Endothelial cell of umbilical vein (primary cell): ENCODE results near the gene CNTD1. TPM values are rescaled to one million over a fixed set of nuclear protein-coding genes. Genes with fewer than 3 reads are reported as not detected.

ENCODE experiments used
- BruUV-seq: library from RNA; stranded (reverse); fragments of 400-500 nt; replicated peaks from 2 replicates; lab custom pipeline; 2021; lab: Mats Ljungman, UMichigan
- CTCF ChIA-PET: fragments of 300-600, 350-600 bp; sonication (Branson Sonifier 250); formaldehyde crosslinking; loops from one replicate; lab custom pipeline; 2021; ENCODE audit warnings: antibody characterized with exemption, inconsistent platforms; lab: Charles Lee
- POLR2A ChIA-PET: fragments of 300-600, 350-600 bp; sonication (Branson Sonifier 250); formaldehyde crosslinking; loops from one replicate; lab custom pipeline; 2021; ENCODE audit warnings: antibody characterized with exemption, inconsistent platforms; lab: Charles Lee
- DNase-seq: peaks from one replicate; pipeline ENCODE4 v3.0.0-alpha.2; 2011; ENCODE audit warnings: low read depth, low spot score
- FAIRE-seq: peaks from 2 replicates; lab custom pipeline; 2011; peaks lifted over from hg19 to GRCh38; lab: Jason Lieb, UNC
- H2AFZ ChIP-seq: 2 replicates; pipeline ENCODE4 v1.6.0; 2012; ENCODE audit warnings: low read depth, low read length, control low read depth, inconsistent platforms
- H3K27ac ChIP-seq: 2 replicates; pipeline ENCODE4 v1.5.1; 2011; ENCODE audit warnings: low read depth, mild to moderate bottlenecking, control low read depth, low read length, moderate library complexity; ENCODE audit not compliant: insufficient read depth
- H3K27me3 ChIP-seq, 2 experiments: 2 replicates each; pipeline versions ENCODE4 v1.6.0 to v1.6.1; 2011; ENCODE audit warnings: low read length in 2 of 2, mixed read lengths in 1 of 2; ENCODE audit not compliant: control insufficient read depth in 2 of 2, insufficient read depth in 2 of 2
- H3K36me3 ChIP-seq, 2 experiments: 2 replicates in 1 of 2; 3 replicates in 1 of 2; pipeline ENCODE4 v1.5.1; 2011; ENCODE audit warnings: low read length in 2 of 2, mild to moderate bottlenecking in 1 of 2, moderate library complexity in 1 of 2; ENCODE audit not compliant: control insufficient read depth in 2 of 2, insufficient read depth in 2 of 2; ENCODE audit errors: extremely low read depth in 1 of 2
- H3K4me1 ChIP-seq: 3 replicates; pipeline ENCODE4 v1.5.1; 2011; ENCODE audit warnings: mild to moderate bottlenecking, low read length; ENCODE audit not compliant: control insufficient read depth, insufficient read depth; ENCODE audit errors: extremely low read depth
- H3K4me2 ChIP-seq: 2 replicates; pipeline ENCODE4 v1.6.1; 2011; ENCODE audit warnings: low read length, control low read depth, mixed read lengths; ENCODE audit not compliant: insufficient read depth
- H3K4me3 ChIP-seq, 3 experiments: fragments of 200-600 bp in 1 of 3; sonication (generic), shearing (Covaris generic) in 1 of 3; replicated peaks in 1 of 3; 2 replicates each; pipeline ENCODE4 v1.5.1; 2011 to 2016; ENCODE audit warnings: control low read depth in 3 of 3, low read length in 3 of 3, mild to moderate bottlenecking in 2 of 3, inconsistent platforms in 1 of 3, low read depth in 1 of 3, moderate library complexity in 1 of 3; ENCODE audit not compliant: insufficient read depth in 1 of 3
- H3K79me2 ChIP-seq: 2 replicates; pipeline ENCODE4 v1.6.0; 2012; ENCODE audit warnings: low read length, inconsistent platforms; ENCODE audit not compliant: control insufficient read depth, insufficient read depth
- H3K9ac ChIP-seq: replicated peaks from 2 replicates; pipeline ENCODE3; 2011; ENCODE audit warnings: low read length, control low read depth; ENCODE audit not compliant: insufficient read depth; ENCODE audit errors: extremely low read depth
- H3K9me1 ChIP-seq: replicated peaks from 3 replicates; pipeline ENCODE4 v1.6.0; 2011; ENCODE audit warnings: mild to moderate bottlenecking, low read length; ENCODE audit not compliant: control insufficient read depth, insufficient read depth; ENCODE audit errors: extremely low read depth
- H3K9me3 ChIP-seq: replicated peaks from 2 replicates; pipeline ENCODE4 v1.5.1; 2012; ENCODE audit warnings: low read length, inconsistent platforms; ENCODE audit not compliant: control insufficient read depth, insufficient read depth
- H4K20me1 ChIP-seq: replicated peaks from 2 replicates; pipeline ENCODE3; 2011; ENCODE audit warnings: mild to moderate bottlenecking, low read length; ENCODE audit not compliant: control insufficient read depth, insufficient read depth; ENCODE audit errors: extremely low read depth
- CTCF ChIP-seq, 2 donors: IDR thresholded peaks; 1 replicate in 1 of 2; 2 replicates in 1 of 2; pipeline ENCODE4 v1.5.1; 2011; ENCODE audit warnings: low read length in 2 of 2, mild to moderate bottlenecking in 2 of 2, moderate library complexity in 2 of 2, control low read depth in 1 of 2, inconsistent platforms in 1 of 2, low read depth in 1 of 2; ENCODE audit not compliant: insufficient read depth in 1 of 2; ENCODE audit errors: extremely low read depth in 1 of 2
- EZH2 ChIP-seq: IDR thresholded peaks from 2 replicates; pipeline ENCODE4 v1.6.1; 2012; ENCODE audit warnings: borderline replicate concordance, low read depth, mild to moderate bottlenecking, moderate library complexity, low read length, inconsistent platforms; ENCODE audit not compliant: severe bottlenecking
- FOS ChIP-seq: IDR thresholded peaks from 2 replicates; pipeline ENCODE4 v1.6.1; 2011; ENCODE audit warnings: mild to moderate bottlenecking, low read length, moderate library complexity, borderline replicate concordance; ENCODE audit not compliant: insufficient read depth
- JUN ChIP-seq: IDR thresholded peaks from 2 replicates; pipeline ENCODE4 v1.6.1; 2011; ENCODE audit warnings: borderline replicate concordance, low read depth; ENCODE audit not compliant: insufficient read length, insufficient read depth
- MAX ChIP-seq: IDR thresholded peaks from 2 replicates; pipeline ENCODE4 v1.6.1; 2011; ENCODE audit not compliant: insufficient read depth, insufficient read length
- MYC ChIP-seq: IDR thresholded peaks from one replicate; pipeline ENCODE4 v1.6.1; 2011; ENCODE audit warnings: mild to moderate bottlenecking, low read depth, low read length
- POLR2A ChIP-seq: IDR thresholded peaks from 2 replicates; pipeline ENCODE4 v1.6.1; 2012; ENCODE audit warnings: low read depth, mild to moderate bottlenecking, control low read depth, low read length
- POLR2AphosphoS5 ChIP-seq: IDR thresholded peaks from 2 replicates; pipeline ENCODE4 v1.6.1; 2012; ENCODE audit warnings: low read depth, mild to moderate bottlenecking, control low read depth, low read length, moderate library complexity; ENCODE audit not compliant: insufficient read depth
- dilution Hi-C: fragments of 300-500 bp; cut with MboI; formaldehyde crosslinking; loops from one replicate; pipeline ENCODE4 v1.15.0; 2019; ENCODE audit warnings: low sequenced_read_pairs; ENCODE audit not compliant: extremely low pct_ligation_motif_present
- intact Hi-C: fragments of 100-400 bp; cut with micrococcal nuclease; formaldehyde crosslinking; loops from one replicate; pipeline ENCODE4 v1.10.0; 2022
- polyA plus RNA-seq, 4 experiments: library from polyadenylated mRNA; depleted of rRNA in 3 of 4; stranded (reverse) in 3 of 4; unstranded in 1 of 4; fragments of >200 nt; gene quantifications; 2 replicates each; pipeline versions ENCODE4 v1.2.1 to v1.2.3, GENCODE V29; 2011 to 2012; ENCODE audit warnings: missing spikeins in 1 of 4
- total RNA-seq: library from RNA; stranded (reverse); gene quantifications from 2 replicates; pipeline ENCODE4 v1.2.3, GENCODE V29; 2021

The CNTD1 gene
- total and polyA plus RNA-seq, 2 donors (not counting 3 experiments of a cell fraction or from before 2014, with no cell fraction given): not detected

GRCh38 chr17:42748908-42749798, 49.5 kb upstream of the CNTD1 start:
- Histone ChIP-seq H3K9me3 (no peaks in the 10 kb centered on the region), H3K27ac (no peak overlapping the region), H3K79me2 (no peaks in the 10 kb centered on the region), H3K9ac (no peak overlapping the region), H3K27me3 (no peaks in the 10 kb centered on the region), H3K4me3 (no peak overlapping the region), H3K36me3 (no peaks in the 10 kb centered on the region), H2AFZ (peak overlapping the region; percentile 19), H3K4me2 (no peak overlapping the region), H4K20me1 (no peaks in the 10 kb centered on the region), H3K9me1 (no peaks in the 10 kb centered on the region), H3K4me1 (peaks cover 10% of the 10 kb centered on the region)
- dilution Hi-C loops: no loop called here
- intact Hi-C loops: no loop called here
- ChIA-PET POLR2A (no interaction called here), CTCF (interaction anchor here (1.2 to 5.9 kb wide), 4 partner anchors 11 to 75 kb away, joined by 4 to 55 read pairs (median 5); partner anchors contain the start of genes BECN1 and RAMP2)
- no peak for FAIRE-seq
- TF ChIP-seq POLR2AphosphoS5: no peak
- TF ChIP-seq POLR2A: no peak
- no peak for TF ChIP-seq MYC
- TF ChIP-seq FOS: no peak
- no peak for TF ChIP-seq JUN
- no peak for TF ChIP-seq CTCF (IDR thresholded peaks at IDR 0.05; ENCODE audit: extremely low read depth in 1 of 2, insufficient read depth in 1 of 2, low read depth in 1 of 2, low read length in 2 of 2)
- TF ChIP-seq MAX: no peak
- TF ChIP-seq EZH2: no peak
- no TSS peak for BruUV-seq
- DNase-seq: no peak
